Activated CD4-positive, alpha-beta memory T cell treated with anti-CD3 and anti-CD28 coated beads for 36 hours (primary cell): ENCODE measurements around the gene OCRL. TPM values are rescaled to one million over a fixed set of nuclear protein-coding genes. Genes with fewer than 3 reads are reported as not detected.

Source experiments
- CTCF ChIA-PET: fragments of 350-600 bp; sonication (Branson Sonifier 250); formaldehyde crosslinking; loops from one replicate; lab custom pipeline; 2021; ENCODE audit warnings: antibody characterized with exemption, inconsistent platforms; lab: Charles Lee
- POLR2A ChIA-PET: fragments of 350-600 bp; sonication (Branson Sonifier 250); formaldehyde crosslinking; loops from one replicate; lab custom pipeline; 2021; ENCODE audit warnings: antibody characterized with exemption; lab: Charles Lee
- DNase-seq: peaks from one replicate; pipeline ENCODE4 v3.0.0-alpha.2; 2020
- H3K27ac Mint-ChIP-seq: one replicate; pipeline ENCODE4 v1.8.0; 2021; ENCODE audit warnings: mixed read lengths
- H3K27me3 Mint-ChIP-seq: one replicate; pipeline ENCODE4 v1.8.0; 2021; ENCODE audit warnings: mixed read lengths
- H3K36me3 Mint-ChIP-seq: one replicate; pipeline ENCODE4 v1.8.0; 2021; ENCODE audit warnings: mixed read lengths
- H3K4me1 Mint-ChIP-seq: one replicate; pipeline ENCODE4 v1.8.0; 2021; ENCODE audit warnings: low read depth, mixed read lengths
- H3K4me3 Mint-ChIP-seq: one replicate; pipeline ENCODE4 v1.8.0; 2021; ENCODE audit warnings: mild to moderate bottlenecking, mixed read lengths
- H3K9me3 Mint-ChIP-seq: one replicate; pipeline ENCODE4 v1.8.0; 2021; ENCODE audit warnings: mixed read lengths
- intact Hi-C: fragments of 100-400 bp; cut with micrococcal nuclease; formaldehyde crosslinking; loops from one replicate; pipeline ENCODE4 v1.15.1; 2023
- total RNA-seq, 2 experiments: library from RNA; stranded (reverse); gene quantifications; one replicate each; pipeline ENCODE4 v1.2.3, GENCODE V29; 2021

The OCRL gene
- total RNA-seq, 2 experiments from 2014 or later: 2.8 to 3.2 TPM

DNA sequence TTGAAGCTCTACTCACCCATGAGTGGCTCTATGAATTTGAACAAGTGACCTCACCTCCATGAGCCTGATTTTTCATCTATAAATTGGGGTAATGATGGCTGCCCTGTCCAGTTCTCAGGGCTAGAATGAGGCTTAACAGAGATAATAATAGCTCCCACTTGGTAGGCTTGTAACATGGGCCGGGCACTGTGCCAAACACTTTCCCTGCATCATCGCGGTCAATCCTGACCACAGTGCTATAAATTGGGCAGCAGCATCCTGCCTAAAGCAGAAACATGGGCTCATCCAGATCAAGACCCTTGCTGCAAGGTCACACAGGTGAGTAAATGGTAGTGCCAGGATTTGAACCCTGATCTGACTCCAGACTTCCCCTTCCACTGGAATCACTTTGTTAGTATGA, 101.9 kb downstream of the OCRL start:
- CTCF ChIA-PET: no interaction called here
- POLR2A ChIA-PET: no interaction called here
- no peaks in the 10 kb centered on the region for H3K4me1 Mint-ChIP-seq
- H3K4me3 Mint-ChIP-seq: no peak overlapping the region
- no peak for DNase-seq
- H3K27me3 Mint-ChIP-seq: no peaks in the 10 kb centered on the region
- H3K9me3 Mint-ChIP-seq: no peaks in the 10 kb centered on the region
- H3K36me3 Mint-ChIP-seq: no peaks in the 10 kb centered on the region
- intact Hi-C loops: loop anchor here (1.0 kb wide), 1 partner anchor 87 kb away; no protein-coding TSS in a partner anchor
- H3K27ac Mint-ChIP-seq: no peak overlapping the region

Other genes starting within 250 kb of the OCRL start
- gene SMARCA1, start 16.8 kb upstream of the OCRL start, total RNA-seq: under 1 TPM; 0.10 to 0.21 TPM
- under 1 TPM; 0.26 to 0.36 TPM for gene APLN, start 114.7 kb downstream of the OCRL start, total RNA-seq
- gene XPNPEP2, start 198.7 kb downstream of the OCRL start, total RNA-seq: under 1 TPM; 0.80 to 0.93 TPM
- gene SASH3, start 239.7 kb downstream of the OCRL start, total RNA-seq: 100 to 1,000 TPM; 126 to 133 TPM